ENCODE data around the gene SPCS2.
"Not testable (repeated sequence)": the region's sequence is repeated elsewhere in the genome, so short reads cannot be mapped to it uniquely, and the experiment has no call there.

SPCS2 gene

DNA sequence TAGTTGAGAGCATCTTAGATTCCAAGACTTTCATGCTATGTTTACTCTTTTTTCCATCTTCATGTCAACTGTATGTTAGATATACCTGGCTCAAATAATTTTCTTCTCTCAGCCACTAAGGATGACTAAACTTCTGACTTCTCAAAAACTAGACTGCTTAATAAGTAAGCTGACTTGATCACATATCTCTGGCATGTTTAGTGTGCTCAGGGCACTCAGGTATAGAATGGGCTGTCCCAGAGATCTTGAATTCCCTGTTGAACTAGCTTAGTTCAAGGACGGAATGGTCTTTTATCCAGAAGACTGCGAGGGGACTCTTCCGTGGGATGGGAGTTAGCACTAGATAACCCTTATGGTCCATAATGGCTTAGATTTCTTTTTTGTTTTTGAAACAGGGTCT lies 52.6 kb downstream of the SPCS2 start:
- no peak for DNase-seq (ENCODE audit: low read depth in 2 of 2)

DNA sequence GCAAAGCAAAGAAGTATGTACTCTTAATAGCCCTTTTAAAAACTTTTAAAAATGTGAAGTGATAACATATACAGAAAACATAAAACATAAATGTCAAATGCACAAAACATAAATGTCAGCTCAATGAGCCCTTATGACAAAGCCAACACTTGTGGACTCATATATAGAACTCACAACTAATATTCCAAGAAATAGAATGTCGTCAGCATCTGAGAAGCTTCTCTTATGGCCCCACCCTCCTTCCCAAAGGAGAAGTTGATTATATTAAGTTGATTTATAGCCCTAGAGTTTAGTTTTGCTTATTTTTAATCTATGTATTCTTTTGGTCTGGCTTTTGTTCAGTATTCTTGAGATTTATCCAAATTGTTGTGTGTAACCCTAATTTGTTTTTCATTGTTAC lies 53.5 kb downstream of the SPCS2 start:
- no peak for DNase-seq (ENCODE audit: low read depth in 2 of 2)

DNA sequence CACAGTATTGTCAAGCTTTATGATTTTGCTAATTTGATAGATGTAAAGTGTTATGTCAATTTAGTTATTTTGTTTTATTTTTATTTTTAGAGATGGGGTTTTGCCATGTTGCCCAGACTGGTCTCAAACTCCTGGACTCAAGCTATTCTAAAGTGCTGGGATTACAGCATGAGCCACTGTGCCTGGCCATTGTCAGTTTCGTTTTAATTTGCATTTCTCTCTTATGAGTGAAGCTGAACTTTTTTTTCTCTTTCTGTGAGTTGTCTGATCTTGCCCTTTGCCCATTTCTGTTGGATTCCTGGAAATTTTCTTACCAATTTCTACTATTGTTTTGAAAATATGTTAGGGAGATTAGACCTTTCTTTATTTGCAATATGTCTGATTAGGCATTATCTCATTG lies 55.1 kb downstream of the SPCS2 start:
- no peak for DNase-seq (ENCODE audit: low read depth in 2 of 2)

DNA sequence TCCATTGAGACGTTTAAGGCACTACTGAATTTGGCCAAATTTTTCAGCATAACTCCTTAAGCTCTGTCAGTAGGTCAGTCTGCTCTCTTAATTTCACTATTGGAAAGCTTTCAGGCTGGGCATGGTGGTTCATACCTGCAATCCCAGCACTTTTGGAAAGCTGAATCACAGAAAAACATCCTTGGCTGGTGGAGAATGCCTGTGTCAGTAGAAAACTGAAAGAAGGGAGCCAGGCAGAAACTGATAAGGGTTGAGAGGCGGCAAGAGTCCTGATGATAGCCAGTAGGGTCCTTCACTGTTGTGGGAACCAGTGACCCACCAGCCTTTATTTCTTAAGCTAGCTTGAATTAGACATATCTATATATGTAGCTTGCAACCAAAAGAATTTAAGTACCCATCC lies 62.3 kb downstream of the SPCS2 start:
- no peak for DNase-seq (ENCODE audit: low read depth in 2 of 2)

DNA sequence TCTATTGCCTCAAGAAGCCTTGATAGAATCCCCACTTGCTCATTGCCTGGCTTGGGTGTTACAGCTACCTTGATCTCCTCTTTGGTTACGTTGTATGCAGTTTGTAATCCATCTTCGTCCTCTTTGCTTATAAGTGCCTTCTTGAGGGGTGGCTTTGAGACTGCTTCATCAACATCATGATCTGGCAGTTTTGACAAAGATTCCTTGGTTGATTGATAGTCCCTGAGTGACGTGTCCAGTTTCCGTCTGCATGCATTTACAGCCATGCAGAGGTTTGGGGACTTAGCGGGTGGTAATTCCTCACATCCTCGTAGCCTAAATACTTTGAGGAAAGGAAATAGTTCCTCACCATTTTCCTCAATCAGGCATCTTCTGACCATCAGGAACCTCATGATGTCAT lies 62.8 kb downstream of the SPCS2 start:
- no peak for DNase-seq (ENCODE audit: low read depth in 2 of 2)

DNA sequence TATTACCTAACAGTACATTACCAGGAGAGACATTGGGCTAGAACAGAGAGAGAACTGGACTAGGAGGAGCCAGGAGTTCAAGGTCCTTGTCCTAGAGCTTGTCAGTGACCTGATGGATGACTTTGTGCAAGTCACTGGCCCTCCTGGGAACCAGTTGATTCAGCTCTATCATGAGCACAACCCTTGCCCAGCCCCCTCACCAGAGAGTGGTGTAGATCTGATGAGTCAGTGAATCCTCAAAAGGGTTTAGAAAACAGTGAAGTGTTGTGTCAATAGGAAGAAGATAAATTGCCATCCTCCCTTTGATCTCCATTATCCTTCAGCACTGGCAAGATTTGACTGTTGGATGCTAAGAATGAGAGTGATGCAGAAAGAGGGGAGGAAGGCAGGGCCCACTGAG lies 64.0 kb downstream of the SPCS2 start:
- DNase-seq (ENCODE audit: low read depth in 2 of 2), result no peak

DNA sequence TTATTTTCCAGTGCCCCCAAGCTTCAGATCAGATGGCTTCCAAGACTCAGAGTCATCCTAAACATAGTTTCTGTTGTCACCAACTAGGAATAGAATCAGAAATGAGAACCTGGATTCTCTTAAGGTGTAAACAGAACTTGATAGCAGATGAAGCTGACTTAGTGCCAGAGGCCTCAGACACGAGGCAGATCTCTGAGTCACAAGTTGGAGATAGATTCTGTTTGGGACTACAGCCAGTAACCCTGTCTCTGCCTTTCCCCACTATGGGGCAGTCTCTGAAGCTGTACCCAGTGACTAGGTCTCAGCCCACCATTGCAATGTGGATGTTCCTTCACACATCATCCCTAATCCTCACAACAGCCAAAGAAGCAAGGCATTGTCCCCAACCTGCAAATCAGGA lies 65.1 kb downstream of the SPCS2 start:
- no peak for DNase-seq (ENCODE audit: low read depth in 2 of 2)

DNA sequence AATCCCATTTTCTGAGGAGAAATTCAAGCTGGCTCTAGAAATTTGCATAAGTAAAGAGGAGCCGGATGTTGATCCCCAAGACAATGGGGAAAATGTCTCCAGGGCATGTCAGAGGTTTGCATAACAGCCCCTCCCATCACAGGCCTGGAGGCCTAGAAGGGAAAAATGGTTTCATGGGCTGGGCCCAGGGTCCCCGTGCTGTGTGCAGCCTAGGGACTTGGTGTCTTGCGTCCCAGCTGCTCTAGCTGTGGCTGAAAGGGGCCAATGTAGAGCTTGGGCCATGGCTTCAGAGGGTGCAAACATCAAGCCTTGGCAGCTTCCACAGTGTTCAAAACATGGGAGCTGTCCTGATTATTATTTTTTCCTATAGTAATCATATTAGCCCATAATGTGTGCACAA lies 70.1 kb downstream of the SPCS2 start:
- not testable (repeated sequence) for DNase-seq (ENCODE audit: low read depth in 2 of 2)

DNA sequence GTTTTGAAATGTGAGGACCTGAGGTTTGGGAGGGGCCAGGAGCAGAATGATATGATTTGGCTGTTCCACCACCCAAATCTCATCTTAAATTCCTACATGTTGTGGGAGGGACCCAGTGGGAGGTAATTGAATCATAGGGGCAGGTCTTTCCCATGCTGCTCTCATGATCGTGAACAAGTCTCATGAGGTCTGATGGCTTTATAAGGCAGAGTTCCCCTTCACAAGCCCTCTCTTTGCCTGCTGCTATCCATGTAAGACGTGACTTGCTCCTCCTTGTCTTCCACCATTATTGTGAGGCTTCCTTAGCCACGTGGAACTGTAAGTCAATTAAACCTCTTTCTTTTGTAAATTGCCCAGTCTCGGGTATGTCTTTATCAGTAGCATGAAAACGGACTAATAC lies 71.3 kb downstream of the SPCS2 start:
- not testable (repeated sequence) for DNase-seq (ENCODE audit: low read depth in 2 of 2)

DNA sequence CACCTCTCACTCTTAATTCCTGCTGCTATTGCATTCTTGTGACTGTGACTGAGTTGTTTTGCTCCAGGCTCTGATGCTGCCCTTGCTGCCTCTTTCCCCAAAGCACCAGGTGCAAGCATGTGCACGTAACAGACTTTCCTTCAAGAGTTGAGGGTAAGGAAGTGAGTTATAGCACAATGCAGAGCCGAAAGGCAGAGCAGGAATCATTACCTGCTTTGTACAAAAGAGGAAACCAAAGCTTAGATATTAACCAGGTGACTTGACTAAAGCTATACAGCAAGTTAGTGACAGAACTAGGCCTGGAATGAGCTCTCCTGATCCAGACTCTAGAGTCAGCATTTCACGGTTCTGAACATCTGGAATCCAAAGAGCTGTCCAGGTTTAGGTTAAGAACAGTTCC lies 73.2 kb downstream of the SPCS2 start:
- DNase-seq (ENCODE audit: low read depth in 2 of 2), result no peak

DNA sequence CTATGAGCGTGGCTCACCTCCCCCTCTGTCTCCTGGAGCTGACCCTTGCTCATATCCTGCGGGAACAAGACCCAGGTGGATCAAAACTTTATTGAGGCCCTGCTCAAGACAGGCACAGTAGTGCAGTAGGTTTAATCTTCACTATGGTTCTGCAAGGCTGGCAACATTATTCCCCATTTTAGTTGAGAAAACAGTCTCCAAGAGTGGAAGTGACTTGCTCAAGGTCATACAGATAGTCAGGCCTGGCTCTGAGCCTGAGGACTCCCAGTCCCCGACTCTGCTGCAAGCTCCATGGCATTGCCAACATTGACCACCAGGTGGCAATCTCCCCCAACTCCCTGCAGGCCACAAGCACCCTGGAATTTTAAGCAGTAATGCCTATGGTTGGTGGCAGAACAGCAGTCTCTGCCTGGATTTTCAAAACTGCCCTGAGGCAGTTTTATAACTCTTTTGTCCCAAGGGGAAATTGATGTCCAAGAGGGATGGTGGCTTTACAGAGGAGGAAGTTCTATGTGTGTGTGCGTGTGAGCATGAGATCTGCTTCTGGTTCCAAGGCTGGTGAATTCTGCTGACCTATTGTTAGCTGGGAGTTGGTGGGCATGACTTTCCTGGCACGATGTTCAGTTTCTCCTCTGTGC lies 73.8 kb downstream of the SPCS2 start:
- peak; percentile 26 to 49 for DNase-seq (ENCODE audit: low read depth in 2 of 2)

DNA sequence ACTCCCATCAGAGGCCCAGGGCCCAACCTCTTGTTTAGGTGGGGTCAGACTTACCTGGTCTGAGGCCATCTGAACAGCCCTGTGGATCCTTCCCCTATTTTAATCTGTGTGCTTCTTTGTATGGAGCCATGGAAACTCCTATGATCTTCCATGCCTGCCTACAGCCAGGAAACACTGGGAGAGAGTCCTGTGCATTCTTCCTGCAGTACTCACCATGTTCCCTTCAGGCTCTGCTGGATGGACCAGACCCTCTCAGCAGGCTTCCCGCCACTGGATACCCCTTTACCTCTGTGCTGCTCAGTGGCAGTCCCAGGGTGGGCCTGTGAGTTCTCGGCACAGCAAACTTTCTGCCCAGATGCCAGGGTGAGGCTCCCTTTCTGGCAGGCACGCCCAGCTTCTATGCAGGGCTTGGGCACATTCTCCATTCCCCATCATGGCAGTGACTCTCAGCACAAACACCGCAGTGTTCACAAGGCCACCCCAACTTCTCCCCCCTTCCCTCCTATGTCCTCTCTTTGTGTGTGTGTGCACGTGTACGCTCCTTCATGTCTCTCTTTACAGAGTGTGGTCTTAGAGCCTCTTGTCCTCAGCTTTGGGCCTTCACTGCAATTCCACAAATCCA lies 74.5 kb downstream of the SPCS2 start:
- DNase-seq (ENCODE audit: low read depth in 2 of 2), result no peak

DNA sequence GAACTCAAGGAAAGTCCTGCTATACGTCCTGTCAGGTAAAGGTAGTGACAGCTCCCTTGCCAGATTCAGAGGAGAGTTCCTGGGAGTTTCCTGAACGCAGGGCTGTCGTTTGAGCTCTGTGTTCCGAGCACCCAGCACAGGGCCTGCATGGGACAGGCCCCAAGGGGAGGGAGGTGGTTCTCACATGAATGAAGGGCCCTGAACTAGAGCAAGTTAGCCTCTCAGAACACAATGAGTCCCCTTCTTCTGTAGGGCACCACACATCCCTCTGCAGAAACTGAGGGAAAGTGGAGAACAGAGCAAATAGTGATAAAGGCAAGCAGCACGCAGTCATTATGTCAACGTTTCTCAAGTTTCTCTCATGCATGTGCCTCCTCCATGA lies 75.0 kb downstream of the SPCS2 start:
- DNase-seq (ENCODE audit: low read depth in 2 of 2), result no peak

DNA sequence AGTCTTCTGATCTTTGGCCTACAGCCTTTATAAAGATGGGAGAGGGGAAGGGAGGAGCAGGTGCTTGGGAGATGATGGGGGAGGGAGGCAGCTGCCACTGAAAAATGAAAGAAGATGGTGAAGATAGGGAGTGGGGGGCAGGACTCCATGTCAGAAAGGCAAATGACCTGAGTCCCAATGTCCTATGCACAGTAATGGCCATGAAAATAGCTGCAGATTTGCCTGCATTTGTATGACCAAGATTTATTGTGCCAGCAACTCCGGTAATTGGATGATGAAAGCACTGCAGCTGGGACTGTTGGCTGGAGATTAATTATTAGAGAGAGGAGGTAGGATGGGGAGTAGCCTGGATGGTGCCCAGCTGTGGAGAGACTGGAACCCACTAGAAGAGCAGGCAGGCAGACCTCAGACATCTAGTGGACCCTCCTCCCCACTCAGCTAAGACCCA lies 75.7 kb downstream of the SPCS2 start:
- no peak for DNase-seq (ENCODE audit: low read depth in 2 of 2)

DNA sequence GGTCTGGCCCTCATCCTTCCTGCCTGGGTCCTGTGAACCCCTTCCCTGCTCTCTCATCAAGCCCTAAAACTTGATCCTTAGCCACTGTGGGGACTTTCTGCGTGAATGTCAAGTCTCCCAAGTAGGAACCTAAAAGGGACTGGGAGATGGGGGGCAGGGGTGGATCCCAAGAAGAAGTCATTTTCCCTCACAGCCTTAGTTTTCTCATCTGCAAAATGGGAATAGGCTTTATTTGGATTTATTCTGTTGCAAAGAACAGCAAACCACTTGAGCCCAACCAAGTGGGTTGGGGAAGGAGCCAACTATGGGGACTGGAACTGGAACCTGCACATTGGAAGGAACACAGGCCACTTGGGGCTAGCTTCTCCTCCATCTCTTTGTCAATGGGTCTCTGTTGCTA lies 76.5 kb downstream of the SPCS2 start:
- no peak for DNase-seq (ENCODE audit: low read depth in 2 of 2)

DNA sequence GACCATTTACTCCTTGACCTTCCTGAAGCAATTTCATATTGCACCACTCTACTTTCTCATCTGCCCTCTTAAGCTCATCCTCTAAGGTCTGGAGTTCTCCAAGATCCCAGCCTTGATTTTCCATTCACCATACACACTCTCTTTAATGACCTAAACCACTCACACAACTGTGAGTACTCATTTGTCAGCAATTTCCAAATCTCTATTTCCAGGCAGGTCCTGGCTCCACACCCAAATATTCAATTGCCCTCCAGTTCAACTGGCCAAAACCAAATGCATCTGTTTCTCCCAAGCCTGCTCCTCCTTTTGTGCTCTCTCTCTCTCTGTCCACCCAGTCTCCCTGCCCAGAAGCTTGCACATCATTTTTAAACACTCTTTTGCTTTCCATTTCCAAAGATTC lies 79.3 kb downstream of the SPCS2 start:
- DNase-seq (ENCODE audit: low read depth in 2 of 2), result no peak
